ENCODE results near the gene OLFML2B. TPM values are rescaled to one million over a fixed set of nuclear protein-coding genes. Genes with fewer than 3 reads are reported as not detected.

OLFML2B gene
- total RNA-seq, 4 donors from 2014 or later, result 0.11 to 5.7 (median 1.7) TPM

DNA sequence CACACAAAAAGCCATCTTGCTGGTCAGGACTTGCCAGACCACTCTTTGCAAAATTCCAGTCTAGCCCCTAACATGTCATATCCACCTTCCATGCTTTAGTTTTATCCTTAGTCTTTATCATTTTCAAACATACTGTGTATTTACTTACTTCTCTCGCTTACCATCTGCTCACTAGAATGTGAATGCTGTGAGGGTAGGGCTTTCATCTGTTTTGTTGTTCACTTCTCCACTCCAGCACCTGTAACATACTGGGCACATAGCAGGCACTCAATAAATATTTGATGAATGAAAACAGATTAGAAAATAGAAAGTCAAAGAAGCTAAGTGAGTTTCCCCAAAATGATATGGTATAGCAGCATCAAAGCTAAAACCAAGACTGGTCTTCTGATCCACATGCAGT lies 79.9 kb downstream of the OLFML2B start:
- intact Hi-C loops (cut with DNase I), result no loop called here
- no peaks in the 10 kb centered on the region for H3K27me3 ChIP-seq
- peaks cover 0 to 10% (median 0%) of the 10 kb centered on the region in 3 donors for H3K36me3 ChIP-seq
- DNase-seq, result no peak
- peaks cover 0 to 40% (median 0%) of the 10 kb centered on the region in 3 donors for H3K4me1 ChIP-seq
- no peak overlapping the region for H3K4me3 ChIP-seq
- no peaks in the 10 kb centered on the region for H3K9me3 ChIP-seq
- TF ChIP-seq CTCF (IDR thresholded peaks at IDR 0.05) (no peak), POLR2A (IDR thresholded peaks at IDR 0.05) (no peak)
- 83 to 93% methylated on average over 1 of the region's 1 CpG for WGBS, 2 donors
- H3K27ac ChIP-seq, result no peak overlapping the region

- DNase-seq, result no peak
- WGBS, 2 donors, result 83 to 88% methylated on average over 8 of the region's 8 CpGs
- H3K36me3 ChIP-seq, result peaks cover 0 to 10% (median 0%) of the 10 kb centered on the region in 3 donors
- intact Hi-C loops (cut with DNase I), result no loop called here
- no peaks in the 10 kb centered on the region for H3K27me3 ChIP-seq
- H3K27ac ChIP-seq, result no peak overlapping the region
- peaks cover 0 to 38% (median 0%) of the 10 kb centered on the region in 3 donors for H3K4me1 ChIP-seq
- no peak overlapping the region for H3K4me3 ChIP-seq
- no peak for TF ChIP-seq CTCF (IDR thresholded peaks at IDR 0.05)
- no peak for TF ChIP-seq POLR2A (IDR thresholded peaks at IDR 0.05)
- H3K9me3 ChIP-seq, result no peaks in the 10 kb centered on the region
Observed at GRCh38 chr1:161941726-161942436, 81.8 kb downstream of the OLFML2B start.

- WGBS, 2 donors, result 60 to 64% methylated on average over 3 of the region's 3 CpGs
- intact Hi-C loops (cut with DNase I), result no loop called here
- H3K9me3 ChIP-seq, result no peaks in the 10 kb centered on the region
- no peak overlapping the region for H3K27ac ChIP-seq
- H3K27me3 ChIP-seq, result no peaks in the 10 kb centered on the region
- peaks cover 0 to 39% (median 0%) of the 10 kb centered on the region in 3 donors for H3K4me1 ChIP-seq
- H3K36me3 ChIP-seq, result peaks cover 0 to 10% (median 0%) of the 10 kb centered on the region in 3 donors
- no peak for DNase-seq
- H3K4me3 ChIP-seq, result no peak overlapping the region
- TF ChIP-seq POLR2A (IDR thresholded peaks at IDR 0.05) (no peak), CTCF (IDR thresholded peaks at IDR 0.05) (no peak)
Observed at GRCh38 chr1:161940866-161941591, 82.6 kb downstream of the OLFML2B start.

DNA sequence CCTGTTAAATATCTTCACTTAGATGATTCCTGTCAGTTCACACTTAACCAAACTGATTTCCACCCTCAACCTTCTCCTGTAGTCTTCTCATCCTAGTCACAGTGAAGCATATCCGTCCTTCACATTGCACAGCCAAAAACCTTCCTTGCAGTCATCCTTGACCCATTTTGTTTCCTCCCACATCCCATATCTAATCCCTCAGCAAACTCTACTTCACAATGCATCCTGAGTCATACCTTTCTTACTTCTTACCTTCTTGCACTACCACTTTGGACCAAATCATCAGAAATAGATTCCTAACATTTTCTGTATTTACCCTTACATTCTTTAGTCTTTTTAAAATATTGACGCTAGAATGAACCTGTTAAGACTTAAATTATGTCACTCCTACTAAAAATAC lies 86.9 kb downstream of the OLFML2B start:
- H3K9me3 ChIP-seq, result no peaks in the 10 kb centered on the region
- DNase-seq, result no peak
- intact Hi-C loops (cut with DNase I), result no loop called here
- 33 to 49% methylated on average over 2 of the region's 2 CpGs for WGBS, 2 donors
- no peaks in the 10 kb centered on the region for H3K27me3 ChIP-seq
- no peak overlapping the region for H3K27ac ChIP-seq
- peaks cover 0 to 7% (median 0%) of the 10 kb centered on the region in 3 donors for H3K4me1 ChIP-seq
- H3K4me3 ChIP-seq, result no peak overlapping the region
- H3K36me3 ChIP-seq, result no peaks in the 10 kb centered on the region
- TF ChIP-seq POLR2A (IDR thresholded peaks at IDR 0.05), result no peak
- TF ChIP-seq CTCF (IDR thresholded peaks at IDR 0.05), result no peak

GRCh38 chr1:161935264-161935663 lies 88.4 kb downstream of the OLFML2B start:
- no peaks in the 10 kb centered on the region for H3K9me3 ChIP-seq
- no peaks in the 10 kb centered on the region for H3K27me3 ChIP-seq
- peaks cover 0 to 7% (median 0%) of the 10 kb centered on the region in 3 donors for H3K4me1 ChIP-seq
- DNase-seq, result no peak
- 81 to 100% methylated on average over 1 of the region's 1 CpG for WGBS, 2 donors
- H3K4me3 ChIP-seq, result no peak overlapping the region
- H3K36me3 ChIP-seq, result no peaks in the 10 kb centered on the region
- intact Hi-C loops (cut with DNase I), result no loop called here
- no peak for TF ChIP-seq CTCF (IDR thresholded peaks at IDR 0.05)
- no peak for TF ChIP-seq POLR2A (IDR thresholded peaks at IDR 0.05)
- H3K27ac ChIP-seq, result no peak overlapping the region

Data from esophagus squamous epithelium (tissue), 5 donors.